HG03064 (cell line): Measurements from ENCODE around the gene POLRMT.

Experiments used
- ATAC-seq: cut with Tn5 transposase; IDR thresholded peaks from one replicate; pipeline ENCODE4 v1.9.1; 2021; ENCODE audit warnings: low read depth; ENCODE audit not compliant: unreplicated experiment

POLRMT gene

DNA sequence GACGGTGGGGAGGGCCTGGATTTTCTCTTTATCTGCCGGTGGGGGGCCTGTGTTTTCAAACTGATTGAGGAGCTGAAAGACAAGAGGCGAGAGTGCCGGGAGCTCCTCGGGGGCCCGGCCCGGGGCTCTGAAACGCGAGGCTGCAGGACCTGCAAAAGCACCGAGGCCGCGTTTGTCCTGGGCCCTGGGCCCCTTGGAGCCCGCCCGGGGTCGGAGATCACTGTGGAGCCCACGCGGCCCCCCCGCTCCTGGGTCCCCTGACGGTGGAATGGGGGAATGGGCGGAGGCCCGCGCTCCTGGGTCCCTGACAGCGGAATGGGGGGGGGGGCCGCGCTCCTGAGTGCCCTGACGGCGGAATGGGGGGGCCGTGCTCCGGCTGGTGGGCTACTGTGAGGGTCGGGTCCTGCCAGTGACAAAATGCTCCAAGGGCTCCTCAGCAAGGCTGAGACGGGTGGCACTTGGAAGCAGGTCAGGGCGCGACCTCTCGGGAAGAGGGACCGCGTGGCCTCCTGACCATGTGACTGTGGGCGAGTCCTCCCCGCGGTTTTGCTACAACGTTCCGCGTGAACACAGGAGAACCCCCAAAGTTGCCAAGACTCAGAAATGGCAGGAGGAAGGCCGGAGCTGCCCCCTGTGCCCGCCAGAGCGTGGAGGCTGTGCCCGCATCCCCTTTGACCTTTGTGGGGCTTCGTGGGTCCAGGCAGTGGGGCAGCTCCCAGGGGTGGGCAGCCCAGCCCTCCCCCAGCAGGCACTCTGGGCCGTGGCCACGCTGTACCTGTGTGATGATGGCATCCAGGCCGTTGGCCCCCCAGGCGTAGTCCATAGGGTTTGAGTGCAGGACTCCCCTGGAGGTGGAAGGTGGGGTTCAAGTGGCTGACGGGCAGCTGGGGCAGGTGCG, 15.8 kb upstream of the POLRMT start:
- no peak for ATAC-seq

DNA sequence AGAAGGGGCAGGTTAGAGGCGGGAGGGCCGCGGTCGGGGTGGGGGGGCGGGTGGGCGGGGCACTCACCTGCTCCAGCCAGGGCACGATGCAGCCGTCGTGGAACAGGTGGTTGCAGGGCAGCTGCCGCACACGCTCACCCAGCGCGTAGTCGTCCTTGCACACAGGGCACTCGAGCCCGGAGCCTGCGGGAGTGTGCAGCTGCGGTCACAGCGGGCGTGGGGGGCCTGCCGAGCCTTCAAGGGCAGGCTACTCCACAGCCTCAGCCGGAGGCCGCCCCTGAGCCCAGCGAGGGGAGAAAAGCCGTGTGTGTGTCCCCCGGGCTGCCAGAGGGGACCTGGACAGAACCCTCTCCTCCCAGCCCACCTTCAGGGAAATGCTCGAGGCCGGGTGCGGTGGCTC, 15.0 kb upstream of the POLRMT start:
- no peak for ATAC-seq

DNA sequence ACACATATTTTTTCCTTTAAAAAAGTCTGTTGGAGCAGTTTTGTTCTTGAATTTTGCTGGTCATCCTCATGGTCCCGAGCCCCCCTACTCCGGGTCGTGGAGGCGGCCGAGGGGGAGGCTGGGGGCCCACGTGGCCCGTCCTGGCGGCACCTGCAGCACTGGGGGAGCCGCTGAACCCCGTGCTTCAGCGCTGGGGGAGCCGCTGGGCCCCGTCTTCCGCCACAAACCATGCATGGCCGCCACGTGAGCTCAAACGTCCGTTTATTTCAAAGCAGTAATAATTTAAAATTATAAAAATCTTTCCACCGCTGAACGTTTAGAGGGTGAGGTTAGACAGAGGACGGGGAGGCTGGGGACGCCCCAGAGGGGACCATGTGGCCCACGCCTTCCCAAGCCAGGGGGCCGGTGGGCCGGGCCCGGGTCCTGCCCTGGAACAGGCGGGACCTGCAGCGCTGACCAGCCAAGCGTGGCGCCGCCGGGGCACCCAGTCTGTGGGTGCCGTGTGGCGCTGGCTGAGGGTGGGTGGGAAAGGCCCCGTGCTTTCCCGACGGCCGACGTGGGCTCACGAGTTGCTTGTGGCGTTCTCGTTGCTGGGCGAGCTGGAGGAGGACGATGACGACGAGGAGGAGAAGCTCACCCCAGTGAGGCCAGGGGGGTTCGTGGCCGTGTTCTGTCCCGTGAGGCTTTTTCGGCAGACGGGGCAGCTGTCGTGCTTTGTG, 14.4 kb upstream of the POLRMT start:
- no peak for ATAC-seq

DNA sequence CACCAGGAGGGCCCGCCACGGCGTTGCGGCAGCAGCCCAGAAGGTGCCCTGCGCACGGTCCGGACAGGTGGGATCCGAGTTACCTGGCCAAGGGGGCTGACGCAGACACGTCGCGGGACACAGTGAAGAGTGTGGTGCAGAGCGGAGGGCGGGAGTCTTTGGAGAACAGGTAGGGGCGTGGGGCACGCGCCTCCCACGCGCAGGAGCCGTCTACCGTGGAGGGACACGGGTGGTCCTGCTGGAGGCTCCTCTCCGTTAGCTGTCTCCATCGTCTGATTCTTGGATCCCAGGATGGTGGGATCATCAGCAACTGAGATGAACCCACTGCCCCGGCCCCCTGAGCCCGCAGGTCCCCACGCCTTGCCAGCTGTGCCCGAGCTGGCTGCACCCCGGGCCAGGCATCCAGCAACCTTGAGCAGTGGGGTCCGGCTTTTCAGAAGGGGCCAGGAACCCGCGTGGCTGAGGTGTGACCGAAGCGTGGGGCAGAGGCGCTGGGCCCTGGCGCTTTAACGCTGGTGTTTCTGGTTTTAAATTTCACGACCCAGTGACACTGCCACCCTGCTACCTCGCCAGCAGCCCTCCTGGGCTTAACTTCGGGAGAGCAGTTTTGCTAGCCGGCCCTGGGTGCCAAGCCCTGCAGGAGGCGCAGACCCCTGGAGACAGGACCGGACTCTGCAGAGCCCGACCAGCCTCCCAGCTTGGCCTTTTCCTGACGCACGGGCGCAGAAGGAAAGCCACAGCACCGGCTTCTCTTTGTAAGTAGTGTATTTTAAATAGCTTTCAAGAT, 13.6 kb upstream of the POLRMT start:
- no peak for ATAC-seq

DNA sequence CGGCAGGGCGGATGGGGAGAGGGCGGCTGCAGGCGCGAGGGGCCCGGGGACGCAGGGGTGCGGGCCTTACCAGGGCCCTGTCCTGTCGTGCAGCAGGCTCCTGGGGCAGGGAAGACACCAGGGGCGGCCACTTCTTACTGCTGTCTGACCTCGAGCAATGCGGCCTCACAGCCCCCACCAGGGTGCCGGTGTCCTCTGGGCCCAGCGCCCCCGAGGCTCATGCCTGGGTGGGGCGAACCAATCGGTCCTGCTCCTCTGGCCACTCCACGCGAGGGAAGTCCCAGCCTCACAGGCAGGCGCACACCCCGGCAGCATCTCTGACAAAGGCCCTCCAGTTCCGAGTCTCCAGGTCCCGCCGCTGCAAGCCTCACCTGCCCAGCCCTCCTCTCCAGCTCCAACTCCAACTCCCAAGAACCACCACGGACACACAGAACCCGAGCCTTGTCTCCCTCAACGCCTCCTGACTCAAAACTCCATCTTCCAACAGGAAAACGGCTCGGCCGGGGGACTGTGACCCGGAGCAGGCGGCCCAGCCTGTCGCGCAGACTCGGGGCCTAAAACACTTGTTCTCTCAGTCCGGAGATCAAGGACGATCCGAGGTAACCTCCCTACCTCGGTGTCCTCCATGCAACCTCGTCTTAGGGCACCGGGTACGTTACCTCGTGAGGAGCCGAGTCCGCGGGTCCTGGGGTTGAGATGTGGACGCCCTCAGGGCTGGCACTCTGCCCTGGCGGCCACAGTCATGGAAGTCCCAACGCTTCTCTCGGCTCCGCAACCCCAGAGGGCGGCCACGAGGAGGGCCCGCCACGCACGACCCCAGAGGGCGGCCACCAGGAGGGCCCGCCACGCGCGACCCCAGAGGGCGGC, 12.8 kb upstream of the POLRMT start:
- ATAC-seq, result no peak

DNA sequence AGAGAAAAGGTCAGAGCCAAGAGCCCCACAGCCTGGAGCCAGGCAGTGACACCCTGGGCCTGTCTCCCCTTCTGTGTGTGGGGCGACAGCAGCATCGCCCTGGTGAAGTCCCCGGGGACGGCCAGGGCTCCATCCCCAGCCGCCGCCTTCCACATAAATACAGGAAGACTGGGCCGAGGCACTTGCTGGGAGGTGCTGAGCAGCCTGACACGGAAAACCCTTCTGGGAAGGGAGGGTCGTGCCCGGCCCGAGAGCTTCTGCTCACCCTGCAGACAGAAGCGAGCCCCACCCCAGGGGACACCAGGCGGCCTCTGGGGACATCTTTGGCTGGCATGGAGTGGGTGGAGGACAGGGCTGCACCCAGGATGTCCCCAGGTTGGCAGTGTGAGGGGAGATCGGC, 11.5 kb upstream of the POLRMT start:
- no peak for ATAC-seq

DNA sequence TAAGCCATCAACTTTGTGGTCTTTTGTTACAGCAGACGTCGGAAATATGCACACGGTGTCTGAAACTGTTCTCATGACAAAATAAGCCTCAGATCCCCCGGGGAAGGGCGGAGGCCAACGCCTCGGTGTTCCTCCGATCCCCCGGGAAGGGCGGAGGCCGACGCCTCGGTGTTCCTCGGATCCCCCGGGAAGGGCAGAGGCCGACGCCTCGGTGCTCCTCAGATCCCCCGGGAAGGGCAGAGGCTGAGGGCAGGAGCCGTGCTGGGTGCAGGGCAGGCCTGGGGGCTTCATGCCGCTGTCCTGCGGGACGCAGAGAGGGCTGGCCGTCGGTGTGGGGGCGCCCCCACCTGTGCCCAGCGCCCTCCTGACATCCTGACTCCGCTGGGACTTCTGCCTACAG, 11.0 kb upstream of the POLRMT start:
- no peak for ATAC-seq

DNA sequence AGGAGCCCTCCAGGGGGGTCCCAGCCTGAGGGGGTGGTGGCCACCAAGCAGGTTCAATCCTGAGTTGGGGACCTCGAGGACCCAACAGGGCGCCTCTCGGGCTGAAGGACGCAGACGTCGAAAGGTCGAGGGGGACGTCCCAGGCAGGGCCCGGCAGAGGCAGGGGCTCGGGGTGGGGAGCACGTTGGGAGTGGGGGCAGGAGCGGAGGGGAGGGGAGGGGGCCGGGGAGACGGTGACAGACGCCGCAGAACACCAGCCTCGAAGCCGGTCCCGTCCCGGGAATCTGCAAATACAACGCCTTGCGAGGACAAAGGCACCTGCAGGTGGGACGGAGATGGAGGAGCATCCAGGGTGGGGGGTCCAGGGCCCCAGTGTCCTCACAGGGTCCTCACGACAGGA, 10.4 kb upstream of the POLRMT start:
- ATAC-seq, result no peak

DNA sequence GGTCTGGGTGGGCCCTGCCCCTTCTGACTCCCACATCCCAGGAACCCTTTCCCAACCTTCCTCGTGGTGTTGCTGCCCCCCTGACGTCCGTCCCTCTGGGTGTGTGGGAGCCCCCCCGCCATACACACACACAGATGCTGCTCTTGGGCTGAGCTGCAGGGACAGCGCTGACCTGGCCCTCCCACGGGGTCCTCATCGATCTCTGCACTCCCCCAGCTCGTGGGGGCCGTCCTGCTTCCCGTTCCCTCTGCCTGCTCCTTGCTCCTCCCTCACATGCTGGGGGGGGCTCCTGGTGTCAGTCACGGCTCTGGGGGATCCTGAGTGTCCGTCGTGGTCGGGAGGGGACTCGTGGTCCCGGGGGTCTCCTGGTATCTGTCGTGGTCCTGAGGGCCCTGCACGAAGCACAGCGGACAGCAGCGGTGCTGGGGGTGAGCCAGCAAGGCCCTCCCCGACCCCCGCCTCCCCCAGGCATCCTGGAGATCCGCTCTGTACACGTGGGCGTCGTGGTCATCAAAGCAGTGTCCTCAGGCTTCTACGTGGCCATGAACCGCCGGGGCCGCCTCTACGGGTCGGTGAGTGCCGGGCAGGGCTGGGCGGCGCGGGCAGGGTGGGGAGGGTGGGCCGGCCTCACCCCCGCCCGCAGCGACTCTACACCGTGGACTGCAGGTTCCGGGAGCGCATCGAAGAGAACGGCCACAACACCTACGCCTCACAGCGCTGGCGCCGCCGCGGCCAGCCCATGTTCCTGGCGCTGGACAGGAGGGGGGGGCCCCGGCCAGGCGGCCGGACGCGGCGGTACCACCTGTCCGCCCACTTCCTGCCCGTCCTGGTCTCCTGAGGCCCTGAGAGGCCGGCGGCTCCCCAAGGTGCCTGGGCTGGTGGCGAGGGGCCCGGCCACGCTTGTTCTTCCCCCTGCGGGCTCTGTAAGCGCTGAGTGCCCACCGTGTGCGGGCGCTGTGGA, 9.7 kb upstream of the POLRMT start:
- no peak for ATAC-seq

DNA sequence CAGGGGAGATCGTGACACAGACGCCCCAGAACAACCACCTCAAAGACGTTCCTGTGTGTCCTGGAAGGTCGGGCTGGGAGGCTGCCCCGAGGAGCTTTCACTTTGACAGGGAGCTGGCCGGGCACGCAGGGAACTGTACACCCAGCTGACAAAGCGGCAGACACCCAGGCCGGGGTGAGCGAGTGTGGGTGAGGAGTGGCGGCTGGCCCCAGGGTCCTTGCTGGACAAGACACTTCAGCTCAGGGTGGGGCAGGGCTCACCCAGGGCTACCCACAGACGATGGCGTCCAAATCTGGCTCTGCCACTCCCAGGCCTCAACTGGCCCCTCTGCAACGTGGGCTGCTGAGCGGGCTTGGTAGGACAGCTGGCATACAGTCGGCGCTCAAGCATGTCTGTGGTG, 8.4 kb upstream of the POLRMT start:
- ATAC-seq, result no peak

DNA sequence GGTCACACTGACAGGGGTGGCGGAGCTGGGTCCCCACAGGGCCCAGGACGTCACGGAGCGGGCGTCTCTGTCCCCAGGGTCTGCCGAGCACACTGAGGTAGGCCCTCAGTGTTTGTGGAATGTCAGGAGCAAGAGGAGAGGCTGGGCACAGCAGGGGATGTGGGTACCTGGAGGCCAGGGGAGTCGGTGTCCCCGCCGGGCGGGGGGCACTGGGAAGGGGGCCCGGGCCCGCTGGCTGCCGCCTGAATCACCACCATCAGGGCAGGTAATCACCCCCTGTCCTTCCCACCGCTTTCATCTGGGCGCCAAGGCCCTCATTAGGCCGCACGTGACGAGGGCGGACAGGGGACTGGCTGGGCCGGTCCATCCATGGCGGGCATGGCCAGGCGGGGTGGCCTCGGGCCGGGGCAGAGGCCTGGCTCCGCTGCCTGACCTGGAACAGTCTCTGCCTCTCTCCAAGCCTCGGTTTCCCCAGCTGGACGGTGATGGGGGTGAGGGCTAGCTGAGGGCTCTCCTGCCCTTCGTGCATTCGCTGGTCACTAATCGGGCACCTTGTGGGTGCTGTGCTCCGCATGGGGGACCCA, 7.4 kb upstream of the POLRMT start:
- ATAC-seq, result no peak

DNA sequence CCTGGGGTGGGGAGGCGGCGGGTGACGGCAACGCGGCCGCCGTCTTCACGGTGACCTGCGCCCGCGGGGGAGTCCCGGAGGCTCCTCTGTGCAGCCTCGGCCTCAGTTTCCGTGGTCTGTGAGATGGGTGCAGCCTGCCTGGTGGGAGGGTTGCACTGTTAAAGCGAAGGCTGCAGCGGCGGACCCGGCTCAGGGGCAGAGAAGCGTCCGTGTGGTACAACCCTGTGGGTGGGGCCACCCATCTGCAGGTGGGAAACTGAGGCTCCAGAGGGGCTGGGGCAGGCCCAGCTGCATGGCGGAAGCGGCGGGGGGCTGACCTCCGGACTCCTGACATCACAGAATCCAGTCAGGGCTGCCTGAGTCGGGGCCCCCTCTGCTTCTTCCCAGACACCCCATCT, 6.8 kb upstream of the POLRMT start:
- no peak for ATAC-seq

DNA sequence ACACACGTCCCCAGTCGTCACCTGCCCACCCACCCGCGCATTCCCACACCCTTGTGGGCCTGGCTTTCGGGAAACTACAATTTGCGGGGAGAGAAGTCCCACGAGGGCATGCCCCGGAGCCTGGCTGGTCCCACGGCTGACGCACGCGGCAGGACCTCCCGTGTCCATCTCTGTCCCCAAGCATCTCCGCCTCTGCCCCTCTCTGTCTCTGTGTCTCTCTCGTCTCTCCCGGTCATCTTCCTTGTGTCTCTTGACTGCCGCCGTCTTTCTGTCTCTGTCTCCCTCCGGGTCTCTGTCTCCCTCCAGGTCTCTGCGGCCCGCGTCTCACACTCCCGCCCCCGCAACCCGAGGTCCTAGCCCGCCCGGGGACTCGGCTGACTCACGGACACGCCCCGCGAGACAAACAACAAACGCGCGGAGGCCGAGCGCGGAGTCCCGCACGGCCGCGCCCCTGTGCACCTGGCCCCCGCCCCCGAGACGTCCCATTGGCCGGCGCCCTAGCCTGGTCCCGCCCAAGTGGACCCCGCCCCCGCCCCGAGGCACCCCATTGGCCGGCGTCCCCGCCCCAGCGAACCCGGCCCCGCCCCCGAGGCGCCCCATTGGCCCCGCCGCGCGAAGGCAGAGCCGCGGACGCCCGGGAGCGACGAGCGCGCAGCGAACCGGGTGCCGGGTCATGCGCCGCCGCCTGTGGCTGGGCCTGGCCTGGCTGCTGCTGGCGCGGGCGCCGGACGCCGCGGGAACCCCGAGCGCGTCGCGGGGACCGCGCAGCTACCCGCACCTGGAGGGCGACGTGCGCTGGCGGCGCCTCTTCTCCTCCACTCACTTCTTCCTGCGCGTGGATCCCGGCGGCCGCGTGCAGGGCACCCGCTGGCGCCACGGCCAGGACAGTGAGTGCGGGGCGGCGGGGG, 6.2 kb upstream of the POLRMT start, which contains the start of gene FGF22:
FGF22 (plus strand) TSS at position 627 of the 908 bp plus-strand sequence; CDS start at position 674, 47 bp downstream.
- no peak for ATAC-seq

DNA sequence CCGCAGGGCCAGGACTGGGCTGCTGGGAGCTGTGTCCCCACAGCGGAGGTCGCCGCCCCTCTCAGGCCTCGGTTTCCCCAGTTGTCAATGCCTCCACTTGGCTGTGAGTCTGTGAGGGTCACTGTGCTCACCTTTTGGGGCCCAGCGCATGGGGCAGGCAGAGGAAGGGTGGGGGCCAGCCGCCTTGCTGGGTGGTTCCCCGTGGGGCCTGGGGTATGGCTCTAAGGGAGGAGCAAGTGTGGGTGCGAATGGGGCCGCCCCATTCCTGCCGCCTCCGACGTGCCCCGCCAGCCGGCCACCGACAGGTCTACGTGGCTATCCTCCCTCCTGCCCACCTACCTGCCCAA, 5.5 kb upstream of the POLRMT start:
- ATAC-seq, result no peak

DNA sequence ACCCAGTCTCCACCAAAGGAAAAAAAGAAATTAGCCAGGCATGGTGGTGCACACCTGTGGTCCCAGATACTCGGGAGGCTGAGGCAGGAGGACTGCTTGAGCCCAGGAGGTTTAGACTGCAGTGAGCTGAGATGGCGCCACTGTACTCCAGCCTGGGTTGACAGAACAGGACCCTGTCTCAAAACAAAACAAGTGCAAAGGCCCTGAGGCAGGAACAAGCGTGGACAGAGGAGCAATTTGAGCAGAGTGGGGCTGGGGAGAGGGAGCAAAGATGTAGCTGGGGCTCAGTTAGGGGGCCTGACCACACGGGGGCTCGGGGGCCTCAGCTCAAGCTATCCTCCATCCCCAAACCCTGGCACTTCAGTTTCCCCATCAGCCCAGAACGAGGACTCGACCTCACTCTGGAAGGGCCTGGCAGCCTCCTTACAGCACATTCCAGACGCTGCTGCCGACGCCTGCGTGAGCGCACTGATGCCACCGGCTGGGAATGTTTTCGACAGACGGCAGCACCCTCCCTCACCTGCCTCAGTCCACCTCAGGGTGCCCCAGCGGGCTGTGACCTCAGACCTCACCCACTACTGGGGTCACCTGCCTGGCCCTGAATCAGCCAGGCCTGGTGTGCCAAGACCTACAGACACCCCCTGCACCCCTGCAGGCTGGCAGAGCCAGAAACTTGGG, 1.8 kb upstream of the POLRMT start:
- no peak for ATAC-seq

DNA sequence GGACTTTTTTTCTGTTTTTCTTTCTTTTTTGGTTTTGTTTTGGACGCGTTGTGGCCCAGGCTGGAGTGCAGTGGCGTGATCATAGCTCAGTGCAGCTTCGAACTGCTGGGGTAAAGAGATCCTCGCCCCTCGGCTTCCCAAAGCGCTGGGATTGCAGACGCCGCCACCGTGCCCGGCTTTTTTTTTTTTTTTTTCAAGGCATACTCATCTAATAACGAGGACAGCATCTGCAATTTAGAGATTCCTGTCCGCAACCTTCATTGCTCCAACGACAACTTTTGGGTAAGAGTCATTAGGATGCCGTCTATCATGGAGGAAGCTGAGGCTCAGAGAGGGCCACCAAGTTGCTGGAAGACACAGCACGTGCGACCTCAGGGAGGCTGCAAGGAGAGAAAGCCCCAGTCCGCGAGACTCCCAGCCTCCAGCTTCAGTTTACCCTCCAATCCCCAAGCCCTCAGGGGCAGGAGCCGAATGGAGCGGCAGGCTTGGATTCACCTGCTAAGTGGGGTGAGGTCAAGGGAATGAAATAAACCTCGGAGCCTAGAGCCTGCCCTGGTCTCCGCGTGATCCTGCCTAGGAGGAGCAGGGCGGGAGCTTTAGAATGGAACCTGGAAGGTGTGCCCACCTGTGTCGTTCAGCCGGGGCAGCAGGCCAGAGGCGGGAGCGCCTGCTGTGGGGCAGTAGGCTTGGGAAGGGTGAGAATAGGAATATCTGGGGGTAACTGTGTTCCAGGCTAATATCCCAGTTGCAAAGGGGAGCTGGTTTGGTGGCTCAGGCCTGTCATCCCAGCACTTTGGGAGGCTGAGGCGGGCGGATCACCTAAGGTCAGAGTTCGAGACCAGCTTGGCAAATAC, 676 bp upstream of the POLRMT start:
- ATAC-seq, result no peak
